HepG2 (cell line): ENCODE data around the gene RTN4RL2. TPM values are rescaled to one million over a fixed set of nuclear protein-coding genes. Genes with fewer than 3 reads are reported as not detected.

ENCODE experiments used
- FOXO1 ChIP-seq: sonication (generic); formaldehyde crosslinking; IDR thresholded peaks from 2 replicates; pipeline ENCODE4 v1.4.0; 2020; ENCODE audit warnings: missing genetic modification reagents
- GABPB1 ChIP-seq: IDR thresholded peaks from 2 replicates; pipeline ENCODE4 v1.6.1; 2016; ENCODE audit warnings: mild to moderate bottlenecking, missing genetic modification reagents, moderate library complexity, missing compliant biosample characterization
- GFI1 ChIP-seq: sonication (generic); formaldehyde crosslinking; IDR thresholded peaks from 2 replicates; pipeline ENCODE4 v1.5.0; 2020; ENCODE audit warnings: missing genetic modification reagents, mild to moderate bottlenecking, borderline replicate concordance
- HNF4G ChIP-seq, 2 experiments: sonication (generic) in 1 of 2; formaldehyde crosslinking in 1 of 2; IDR thresholded peaks; 2 replicates each; pipeline versions ENCODE4 v1.4.0 to v1.6.1; 2011 to 2020; ENCODE audit warnings: borderline replicate concordance in 2 of 2, low read depth in 2 of 2, mild to moderate bottlenecking in 2 of 2, low read length in 1 of 2, missing genetic modification reagents in 1 of 2, moderate library complexity in 1 of 2
- HOXA3 ChIP-seq: sonication (generic); formaldehyde crosslinking; IDR thresholded peaks from 2 replicates; pipeline ENCODE4 v1.5.0; 2020; ENCODE audit warnings: missing genetic modification reagents
- NR2F6 ChIP-seq, 2 experiments: IDR thresholded peaks; 2 replicates each; pipeline ENCODE4 v1.6.1; 2016; ENCODE audit warnings: antibody characterized with exemption in 1 of 2, mild to moderate bottlenecking in 1 of 2
- SOX6 ChIP-seq, 2 experiments: fragments of 450-650 bp in 1 of 2; sonication (generic) in 1 of 2; formaldehyde crosslinking in 1 of 2; IDR thresholded peaks; 2 replicates each; pipeline versions ENCODE4 v1.4.0 to v1.6.1; 2017 to 2020; ENCODE audit warnings: antibody characterized with exemption in 1 of 2, mild to moderate bottlenecking in 1 of 2, missing genetic modification reagents in 1 of 2
- TEAD3 ChIP-seq: optimal IDR thresholded peaks from 2 replicates; pipeline ENCODE3; 2016; ENCODE audit warnings: borderline replicate concordance
- ZFY ChIP-seq: sonication (generic); formaldehyde crosslinking; IDR thresholded peaks from 2 replicates; pipeline ENCODE4 v1.4.0; 2020; ENCODE audit warnings: missing genetic modification reagents
- ZNF501 ChIP-seq: sonication (generic); formaldehyde crosslinking; IDR thresholded peaks from 2 replicates; pipeline ENCODE4 v1.5.1; 2020; ENCODE audit warnings: mild to moderate bottlenecking, moderate library complexity, missing genetic modification reagents
- ZNF644 ChIP-seq: IDR thresholded peaks from 2 replicates; pipeline ENCODE4 v1.6.1; 2016; ENCODE audit warnings: low read depth
- polyA plus RNA-seq, 8 experiments: library from polyadenylated mRNA; depleted of rRNA in 3 of 8; stranded (reverse) in 7 of 8; unstranded in 1 of 8; fragments of >200 nt; fragmentation: Illumina TruSeq in 4 of 8; extraction: Trizol in 4 of 8; gene quantifications; 2 replicates each; pipeline versions ENCODE4 v1.2.1 to v1.2.3, GENCODE V29; 2011 to 2016; ENCODE audit warnings: low read depth in 4 of 8, missing spikeins in 1 of 8, mixed read lengths in 1 of 8; ENCODE audit not compliant: insufficient read depth in 1 of 8
- total RNA-seq, 5 experiments: library from RNA; depleted of rRNA; stranded (reverse); fragments of >200 nt; fragmentation: Illumina TruSeq; extraction: Trizol; gene quantifications; 2 replicates each; pipeline ENCODE4 v1.2.3, GENCODE V29; 2016; ENCODE audit warnings: low read depth in 1 of 5
- TF ChIP-seq, protein P1 (sequence below): sonication (generic); formaldehyde crosslinking; IDR thresholded peaks from 2 replicates; pipeline ENCODE4 v1.4.0; 2020; ENCODE audit warnings: missing genetic modification reagents
- TF ChIP-seq, protein P2 (sequence below): sonication (generic); formaldehyde crosslinking; IDR thresholded peaks from 2 replicates; pipeline ENCODE4 v1.5.1; 2020; ENCODE audit warnings: missing genetic modification reagents, mild to moderate bottlenecking, borderline replicate concordance
- TF ChIP-seq, protein P3 (sequence below): sonication (generic); formaldehyde crosslinking; IDR thresholded peaks from 2 replicates; pipeline ENCODE4 v1.9.0; 2021; ENCODE audit warnings: missing genetic modification reagents, mild to moderate bottlenecking, borderline replicate concordance
- TF ChIP-seq, protein P4 (sequence below): sonication (generic); formaldehyde crosslinking; IDR thresholded peaks from 2 replicates; pipeline ENCODE4 v1.5.1; 2020; ENCODE audit warnings: mild to moderate bottlenecking, missing genetic modification reagents, moderate library complexity
- TF ChIP-seq, protein P5 (sequence below): sonication (generic); formaldehyde crosslinking; IDR thresholded peaks from 2 replicates; pipeline ENCODE4 v1.5.0; 2020; ENCODE audit warnings: mild to moderate bottlenecking, missing genetic modification reagents, moderate library complexity

The RTN4RL2 gene
- total and polyA plus RNA-seq, 2 of the 13 experiments (the other 11 are each of a cell fraction or from before 2014, with no cell fraction given), result 1.3 to 4.3 TPM

DNA sequence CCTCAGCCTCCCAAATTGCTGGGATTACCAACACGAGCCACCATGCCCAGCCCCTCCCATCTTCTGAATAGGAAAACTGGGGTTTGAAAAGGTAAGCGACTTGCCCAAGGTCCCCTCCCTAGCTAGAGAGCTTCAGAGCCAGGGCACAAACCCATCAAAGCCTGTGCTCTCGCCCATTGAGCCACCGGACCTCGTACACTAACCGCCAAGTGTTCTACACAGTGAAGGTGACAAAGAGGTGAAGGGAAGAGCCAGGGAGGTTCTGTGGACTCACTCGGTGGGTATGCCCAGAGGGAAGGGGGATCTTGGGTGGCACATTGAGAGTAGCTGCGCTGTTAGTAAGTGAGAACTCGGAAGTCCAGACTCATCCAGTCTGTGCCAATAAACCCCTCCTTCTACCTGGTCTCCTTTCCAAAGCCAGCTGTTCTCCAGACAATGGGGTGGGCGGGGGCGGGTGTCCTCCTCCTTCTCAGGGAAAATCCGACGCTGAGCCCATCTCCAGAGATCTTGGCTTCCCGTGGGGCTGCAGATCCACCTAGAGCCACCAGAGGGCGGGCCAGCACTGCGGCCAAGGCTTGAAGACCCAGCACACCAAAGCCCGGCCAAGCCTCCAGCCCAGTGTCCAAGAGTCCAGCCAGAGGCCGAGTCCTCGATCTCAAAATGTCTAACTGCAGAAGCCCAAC is 3.2 kb upstream of the RTN4RL2 start (continued):
- TF ChIP-seq, protein P1, sequence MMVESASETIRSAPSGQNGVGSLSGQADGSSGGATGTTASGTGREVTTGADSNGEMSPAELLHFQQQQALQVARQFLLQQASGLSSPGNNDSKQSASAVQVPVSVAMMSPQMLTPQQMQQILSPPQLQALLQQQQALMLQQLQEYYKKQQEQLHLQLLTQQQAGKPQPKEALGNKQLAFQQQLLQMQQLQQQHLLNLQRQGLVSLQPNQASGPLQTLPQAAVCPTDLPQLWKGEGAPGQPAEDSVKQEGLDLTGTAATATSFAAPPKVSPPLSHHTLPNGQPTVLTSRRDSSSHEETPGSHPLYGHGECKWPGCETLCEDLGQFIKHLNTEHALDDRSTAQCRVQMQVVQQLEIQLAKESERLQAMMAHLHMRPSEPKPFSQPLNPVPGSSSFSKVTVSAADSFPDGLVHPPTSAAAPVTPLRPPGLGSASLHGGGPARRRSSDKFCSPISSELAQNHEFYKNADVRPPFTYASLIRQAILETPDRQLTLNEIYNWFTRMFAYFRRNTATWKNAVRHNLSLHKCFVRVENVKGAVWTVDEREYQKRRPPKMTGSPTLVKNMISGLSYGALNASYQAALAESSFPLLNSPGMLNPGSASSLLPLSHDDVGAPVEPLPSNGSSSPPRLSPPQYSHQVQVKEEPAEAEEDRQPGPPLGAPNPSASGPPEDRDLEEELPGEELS (CRISPR knock-in tag), result peak; percentile 49; the same call in 1 of the 2 replicates
- TF ChIP-seq HNF4G (IDR thresholded peaks at IDR 0.05; ENCODE audit: borderline replicate concordance, low read depth, low read length) (peak; percentile 32; the same call in 1 of the 2 replicates), HNF4G (CRISPR knock-in tag; IDR thresholded peaks at IDR 0.05; ENCODE audit: borderline replicate concordance, low read depth) (no peak), ZFY (CRISPR knock-in tag) (peak; percentile 50; the same call in 1 of the 2 replicates), SOX6 (IDR thresholded peaks at IDR 0.05) (no peak), SOX6 (CRISPR knock-in tag; IDR thresholded peaks at IDR 0.05) (peak; percentile 55), ZNF644 (CRISPR knock-in tag) (peak; percentile 78), GFI1 (no peak), NR2F6 (IDR thresholded peaks at IDR 0.05) (no peak), NR2F6 (CRISPR knock-in tag; IDR thresholded peaks at IDR 0.05) (peak; percentile 48; the same call in 1 of the 2 replicates), ZNF501 (CRISPR knock-in tag) (peak; percentile 72; the same call in 1 of the 2 replicates), FOXO1 (CRISPR knock-in tag) (0 out of 2 replicates have a peak, but pooled peaks have one; percentile 26), GABPB1 (CRISPR knock-in tag) (peak; percentile 42), HOXA3 (CRISPR knock-in tag) (peak; percentile 23; the same call in 1 of the 2 replicates), TEAD3 (CRISPR knock-in tag) (peak; percentile 35)
- TF ChIP-seq, protein P2, sequence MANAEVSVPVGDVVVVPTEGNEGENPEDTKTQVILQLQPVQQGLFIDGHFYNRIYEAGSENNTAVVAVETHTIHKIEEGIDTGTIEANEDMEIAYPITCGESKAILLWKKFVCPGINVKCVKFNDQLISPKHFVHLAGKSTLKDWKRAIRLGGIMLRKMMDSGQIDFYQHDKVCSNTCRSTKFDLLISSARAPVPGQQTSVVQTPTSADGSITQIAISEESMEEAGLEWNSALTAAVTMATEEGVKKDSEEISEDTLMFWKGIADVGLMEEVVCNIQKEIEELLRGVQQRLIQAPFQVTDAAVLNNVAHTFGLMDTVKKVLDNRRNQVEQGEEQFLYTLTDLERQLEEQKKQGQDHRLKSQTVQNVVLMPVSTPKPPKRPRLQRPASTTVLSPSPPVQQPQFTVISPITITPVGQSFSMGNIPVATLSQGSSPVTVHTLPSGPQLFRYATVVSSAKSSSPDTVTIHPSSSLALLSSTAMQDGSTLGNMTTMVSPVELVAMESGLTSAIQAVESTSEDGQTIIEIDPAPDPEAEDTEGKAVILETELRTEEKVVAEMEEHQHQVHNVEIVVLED (CRISPR knock-in tag), result peak; percentile 45; the same call in 1 of the 2 replicates
- TF ChIP-seq, protein P3, sequence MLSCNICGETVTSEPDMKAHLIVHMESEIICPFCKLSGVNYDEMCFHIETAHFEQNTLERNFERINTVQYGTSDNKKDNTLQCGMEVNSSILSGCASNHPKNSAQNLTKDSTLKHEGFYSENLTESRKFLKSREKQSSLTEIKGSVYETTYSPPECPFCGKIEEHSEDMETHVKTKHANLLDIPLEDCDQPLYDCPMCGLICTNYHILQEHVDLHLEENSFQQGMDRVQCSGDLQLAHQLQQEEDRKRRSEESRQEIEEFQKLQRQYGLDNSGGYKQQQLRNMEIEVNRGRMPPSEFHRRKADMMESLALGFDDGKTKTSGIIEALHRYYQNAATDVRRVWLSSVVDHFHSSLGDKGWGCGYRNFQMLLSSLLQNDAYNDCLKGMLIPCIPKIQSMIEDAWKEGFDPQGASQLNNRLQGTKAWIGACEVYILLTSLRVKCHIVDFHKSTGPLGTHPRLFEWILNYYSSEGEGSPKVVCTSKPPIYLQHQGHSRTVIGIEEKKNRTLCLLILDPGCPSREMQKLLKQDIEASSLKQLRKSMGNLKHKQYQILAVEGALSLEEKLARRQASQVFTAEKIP (CRISPR knock-in tag), result no peak
- TF ChIP-seq, protein P4, sequence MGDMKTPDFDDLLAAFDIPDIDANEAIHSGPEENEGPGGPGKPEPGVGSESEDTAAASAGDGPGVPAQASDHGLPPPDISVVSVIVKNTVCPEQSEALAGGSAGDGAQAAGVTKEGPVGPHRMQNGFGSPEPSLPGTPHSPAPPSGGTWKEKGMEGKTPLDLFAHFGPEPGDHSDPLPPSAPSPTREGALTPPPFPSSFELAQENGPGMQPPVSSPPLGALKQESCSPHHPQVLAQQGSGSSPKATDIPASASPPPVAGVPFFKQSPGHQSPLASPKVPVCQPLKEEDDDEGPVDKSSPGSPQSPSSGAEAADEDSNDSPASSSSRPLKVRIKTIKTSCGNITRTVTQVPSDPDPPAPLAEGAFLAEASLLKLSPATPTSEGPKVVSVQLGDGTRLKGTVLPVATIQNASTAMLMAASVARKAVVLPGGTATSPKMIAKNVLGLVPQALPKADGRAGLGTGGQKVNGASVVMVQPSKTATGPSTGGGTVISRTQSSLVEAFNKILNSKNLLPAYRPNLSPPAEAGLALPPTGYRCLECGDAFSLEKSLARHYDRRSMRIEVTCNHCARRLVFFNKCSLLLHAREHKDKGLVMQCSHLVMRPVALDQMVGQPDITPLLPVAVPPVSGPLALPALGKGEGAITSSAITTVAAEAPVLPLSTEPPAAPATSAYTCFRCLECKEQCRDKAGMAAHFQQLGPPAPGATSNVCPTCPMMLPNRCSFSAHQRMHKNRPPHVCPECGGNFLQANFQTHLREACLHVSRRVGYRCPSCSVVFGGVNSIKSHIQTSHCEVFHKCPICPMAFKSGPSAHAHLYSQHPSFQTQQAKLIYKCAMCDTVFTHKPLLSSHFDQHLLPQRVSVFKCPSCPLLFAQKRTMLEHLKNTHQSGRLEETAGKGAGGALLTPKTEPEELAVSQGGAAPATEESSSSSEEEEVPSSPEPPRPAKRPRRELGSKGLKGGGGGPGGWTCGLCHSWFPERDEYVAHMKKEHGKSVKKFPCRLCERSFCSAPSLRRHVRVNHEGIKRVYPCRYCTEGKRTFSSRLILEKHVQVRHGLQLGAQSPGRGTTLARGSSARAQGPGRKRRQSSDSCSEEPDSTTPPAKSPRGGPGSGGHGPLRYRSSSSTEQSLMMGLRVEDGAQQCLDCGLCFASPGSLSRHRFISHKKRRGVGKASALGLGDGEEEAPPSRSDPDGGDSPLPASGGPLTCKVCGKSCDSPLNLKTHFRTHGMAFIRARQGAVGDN, result peak; percentile 87
- TF ChIP-seq, protein P5, sequence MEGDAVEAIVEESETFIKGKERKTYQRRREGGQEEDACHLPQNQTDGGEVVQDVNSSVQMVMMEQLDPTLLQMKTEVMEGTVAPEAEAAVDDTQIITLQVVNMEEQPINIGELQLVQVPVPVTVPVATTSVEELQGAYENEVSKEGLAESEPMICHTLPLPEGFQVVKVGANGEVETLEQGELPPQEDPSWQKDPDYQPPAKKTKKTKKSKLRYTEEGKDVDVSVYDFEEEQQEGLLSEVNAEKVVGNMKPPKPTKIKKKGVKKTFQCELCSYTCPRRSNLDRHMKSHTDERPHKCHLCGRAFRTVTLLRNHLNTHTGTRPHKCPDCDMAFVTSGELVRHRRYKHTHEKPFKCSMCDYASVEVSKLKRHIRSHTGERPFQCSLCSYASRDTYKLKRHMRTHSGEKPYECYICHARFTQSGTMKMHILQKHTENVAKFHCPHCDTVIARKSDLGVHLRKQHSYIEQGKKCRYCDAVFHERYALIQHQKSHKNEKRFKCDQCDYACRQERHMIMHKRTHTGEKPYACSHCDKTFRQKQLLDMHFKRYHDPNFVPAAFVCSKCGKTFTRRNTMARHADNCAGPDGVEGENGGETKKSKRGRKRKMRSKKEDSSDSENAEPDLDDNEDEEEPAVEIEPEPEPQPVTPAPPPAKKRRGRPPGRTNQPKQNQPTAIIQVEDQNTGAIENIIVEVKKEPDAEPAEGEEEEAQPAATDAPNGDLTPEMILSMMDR (CRISPR knock-in tag), result peak; percentile 97
